OCI-LY1 (cell line): Measurements from ENCODE around the gene ZNF665.

Source experiments
- CTCF ChIP-seq: fragments of 200-600 bp; sonication (generic), shearing (Covaris generic); IDR thresholded peaks from 2 replicates; pipeline ENCODE4 v1.5.1; 2017; ENCODE audit warnings: mild to moderate bottlenecking, antibody characterized with exemption, low read length, moderate library complexity, mixed read lengths
- EZH2 ChIP-seq: fragments of 200-600 bp; sonication (generic), shearing (Covaris generic); IDR thresholded peaks from 2 replicates; pipeline ENCODE4 v1.8.0; 2017; ENCODE audit warnings: borderline replicate concordance, mixed run types, mild to moderate bottlenecking, antibody characterized with exemption, low read length, moderate library complexity, mixed read lengths

GRCh38 chr19:53161123-53161522 is 32.0 kb downstream of the ZNF665 start:
- TF ChIP-seq CTCF = no peak
- no peak for TF ChIP-seq EZH2
